Measurements from ENCODE around the gene ALDH1B1. TPM values are rescaled to one million over a fixed set of nuclear protein-coding genes. Genes with fewer than 3 reads are reported as not detected.

Gene ALDH1B1
- total RNA-seq, 1 donor, result 14.3 TPM

GRCh38 chr9:38347271-38347671 lies 45.2 kb upstream of the ALDH1B1 start:
- H3K4me3 ChIP-seq (ENCODE audit: low read depth, low read length), result no peak overlapping the region
- TF ChIP-seq CTCF (IDR thresholded peaks at IDR 0.05; ENCODE audit: insufficient read depth, low read length), result no peak
- DNase-seq (ENCODE audit: low read depth), result no peak

GRCh38 chr9:38347946-38348345 lies 44.6 kb upstream of the ALDH1B1 start:
- no peak for DNase-seq (ENCODE audit: low read depth)
- TF ChIP-seq CTCF (IDR thresholded peaks at IDR 0.05; ENCODE audit: insufficient read depth, low read length), result no peak

GRCh38 chr9:38350529-38350928 lies 42.0 kb upstream of the ALDH1B1 start:
- H3K4me3 ChIP-seq (ENCODE audit: low read depth, low read length), result no peak overlapping the region
- no peak for DNase-seq (ENCODE audit: low read depth)
- no peak for TF ChIP-seq CTCF (IDR thresholded peaks at IDR 0.05; ENCODE audit: insufficient read depth, low read length)

More at GRCh38 chr9:38347946-38348345, 44.6 kb upstream of the ALDH1B1 start:
- H3K4me3 ChIP-seq (ENCODE audit: low read depth, low read length), result no peak overlapping the region

GRCh38 chr9:38352530-38353328 lies 39.8 kb upstream of the ALDH1B1 start:
- TF ChIP-seq CTCF (IDR thresholded peaks at IDR 0.05; ENCODE audit: insufficient read depth, low read length), result no peak
- no peak overlapping the region for H3K4me3 ChIP-seq (ENCODE audit: low read depth, low read length)
- no peak for DNase-seq (ENCODE audit: low read depth)

- no peak overlapping the region for H3K4me3 ChIP-seq (ENCODE audit: low read depth, low read length)
- no peak for TF ChIP-seq CTCF (IDR thresholded peaks at IDR 0.05; ENCODE audit: insufficient read depth, low read length)
- DNase-seq (ENCODE audit: low read depth), result no peak
These were observed 37.4 kb upstream of the ALDH1B1 start for GRCh38 chr9:38355115-38355514.

GRCh38 chr9:38355517-38356120 lies 36.9 kb upstream of the ALDH1B1 start:
- TF ChIP-seq CTCF (IDR thresholded peaks at IDR 0.05; ENCODE audit: insufficient read depth, low read length), result no peak
- no peak overlapping the region for H3K4me3 ChIP-seq (ENCODE audit: low read depth, low read length)
- DNase-seq (ENCODE audit: low read depth), result no peak
